Mesothelial cell of epicardium (in vitro differentiated cells): ENCODE results near the gene RNF5. TPM values are rescaled to one million over a fixed set of nuclear protein-coding genes. Genes with fewer than 3 reads are reported as not detected.

Experiments used
- DNase-seq, 2 experiments: peaks; one replicate each; pipeline ENCODE4 v3.0.0; 2021; ENCODE audit warnings: low spot score in 2 of 2; ENCODE audit not compliant: unreplicated experiment in 2 of 2
- H3K27ac Mint-ChIP-seq: 2 replicates; pipeline ENCODE4 v1.8.0; 2021; ENCODE audit warnings: mixed read lengths
- H3K27me3 Mint-ChIP-seq: 2 replicates; pipeline ENCODE4 v1.8.0; 2021; ENCODE audit warnings: low read depth, mixed read lengths
- H3K36me3 Mint-ChIP-seq: 2 replicates; pipeline ENCODE4 v1.8.0; 2021; ENCODE audit warnings: mixed read lengths
- H3K4me1 Mint-ChIP-seq: 2 replicates; pipeline ENCODE4 v1.8.0; 2021; ENCODE audit warnings: mixed read lengths
- H3K4me3 Mint-ChIP-seq: 2 replicates; pipeline ENCODE4 v1.8.0; 2021; ENCODE audit warnings: mild to moderate bottlenecking, moderate library complexity, mixed read lengths
- H3K9me3 Mint-ChIP-seq: 2 replicates; pipeline ENCODE4 v1.8.0; 2021; ENCODE audit warnings: mixed read lengths
- total RNA-seq: library from RNA; stranded (reverse); gene quantifications from 3 replicates; pipeline ENCODE4 v1.2.1, GENCODE V29; 2021
- TF ChIP-seq, protein P1 (sequence below): fragments of 200-600 bp; sonication (generic); IDR thresholded peaks from one replicate; pipeline ENCODE4 v1.5.0; 2021; ENCODE audit warnings: antibody characterized with exemption; ENCODE audit not compliant: unreplicated experiment

The RNF5 gene
- total RNA-seq, 1 donor from 2014 or later = 62.8 TPM

DNA sequence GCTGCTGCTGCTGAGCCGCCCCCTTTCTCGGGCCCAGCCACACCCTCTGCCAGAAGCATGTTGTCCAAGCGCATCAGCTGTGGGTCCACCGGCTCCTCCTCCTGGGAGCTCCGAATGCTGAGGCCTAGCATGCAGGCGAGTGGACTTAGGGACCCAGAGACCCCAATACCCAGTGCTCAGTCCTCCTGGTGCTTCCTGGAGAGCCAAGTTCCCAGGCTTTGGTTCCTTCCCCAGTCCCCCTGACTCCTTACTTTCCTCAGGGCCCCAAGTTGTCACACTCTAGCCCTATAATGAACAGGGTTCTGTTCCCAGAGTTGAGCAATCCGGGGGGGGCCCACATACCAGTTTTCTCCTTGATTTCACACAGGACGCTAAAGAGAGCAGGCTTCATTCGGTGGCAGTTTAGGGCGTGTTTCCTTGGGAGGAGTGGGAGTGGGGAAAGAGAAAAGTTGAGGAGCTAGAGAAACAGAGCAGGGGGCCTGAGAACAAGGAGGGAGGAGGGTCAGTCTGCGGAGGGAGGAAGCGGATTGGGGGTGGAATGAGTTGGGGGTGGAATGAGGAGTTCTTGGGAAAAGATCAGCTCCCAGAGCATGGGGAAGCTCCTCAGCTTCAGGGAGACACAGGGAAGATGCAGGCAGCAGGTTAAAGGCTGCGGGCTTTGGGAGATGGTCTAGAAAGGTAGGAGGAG, 10.3 kb downstream of the RNF5 start:
- peaks cover 69% of the 10 kb centered on the region for H3K4me1 Mint-ChIP-seq
- peak overlapping the region; percentile 86 for H3K4me3 Mint-ChIP-seq
- H3K27ac Mint-ChIP-seq = peak overlapping the region; percentile 97
- no peak for DNase-seq
- H3K9me3 Mint-ChIP-seq = no peaks in the 10 kb centered on the region
- H3K36me3 Mint-ChIP-seq = peaks cover 17% of the 10 kb centered on the region
- no peaks in the 10 kb centered on the region for H3K27me3 Mint-ChIP-seq
- TF ChIP-seq, protein P1, sequence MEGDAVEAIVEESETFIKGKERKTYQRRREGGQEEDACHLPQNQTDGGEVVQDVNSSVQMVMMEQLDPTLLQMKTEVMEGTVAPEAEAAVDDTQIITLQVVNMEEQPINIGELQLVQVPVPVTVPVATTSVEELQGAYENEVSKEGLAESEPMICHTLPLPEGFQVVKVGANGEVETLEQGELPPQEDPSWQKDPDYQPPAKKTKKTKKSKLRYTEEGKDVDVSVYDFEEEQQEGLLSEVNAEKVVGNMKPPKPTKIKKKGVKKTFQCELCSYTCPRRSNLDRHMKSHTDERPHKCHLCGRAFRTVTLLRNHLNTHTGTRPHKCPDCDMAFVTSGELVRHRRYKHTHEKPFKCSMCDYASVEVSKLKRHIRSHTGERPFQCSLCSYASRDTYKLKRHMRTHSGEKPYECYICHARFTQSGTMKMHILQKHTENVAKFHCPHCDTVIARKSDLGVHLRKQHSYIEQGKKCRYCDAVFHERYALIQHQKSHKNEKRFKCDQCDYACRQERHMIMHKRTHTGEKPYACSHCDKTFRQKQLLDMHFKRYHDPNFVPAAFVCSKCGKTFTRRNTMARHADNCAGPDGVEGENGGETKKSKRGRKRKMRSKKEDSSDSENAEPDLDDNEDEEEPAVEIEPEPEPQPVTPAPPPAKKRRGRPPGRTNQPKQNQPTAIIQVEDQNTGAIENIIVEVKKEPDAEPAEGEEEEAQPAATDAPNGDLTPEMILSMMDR = no peak

DNA sequence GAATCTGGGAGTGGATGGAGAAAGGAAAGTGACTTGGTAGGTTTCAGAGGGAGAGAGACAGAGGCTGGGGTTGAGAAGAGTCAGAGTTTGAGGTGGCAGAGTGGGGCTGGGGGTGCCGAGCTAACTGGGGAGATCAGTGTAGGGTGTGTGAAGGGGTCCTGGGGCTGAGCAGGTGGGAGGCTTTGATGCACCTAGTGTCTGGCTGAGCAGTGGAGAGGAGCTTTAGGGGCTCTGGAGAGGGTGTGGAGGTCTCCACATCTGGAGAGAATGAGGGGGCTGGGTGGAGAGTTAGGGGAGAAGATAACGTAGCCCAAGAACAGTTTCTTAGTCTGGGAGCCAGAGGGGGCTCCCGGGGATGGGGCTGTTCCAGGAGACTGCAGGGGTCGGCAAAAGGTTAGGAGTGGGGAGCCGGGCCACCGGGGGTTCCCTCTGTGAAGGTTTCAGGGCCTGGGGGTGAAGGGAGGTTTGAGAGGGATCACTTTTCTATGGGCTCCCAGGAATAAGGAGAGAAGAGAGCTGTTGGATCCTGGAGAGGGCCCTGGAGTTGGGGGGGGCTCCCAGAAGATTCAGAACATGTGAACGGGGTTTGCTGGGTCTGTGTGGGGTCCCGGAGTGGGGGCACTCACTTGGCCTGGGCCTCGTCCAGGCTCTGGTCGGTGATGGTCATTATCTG, 11.0 kb downstream of the RNF5 start:
- Mint-ChIP-seq H3K9me3 (no peaks in the 10 kb centered on the region), H3K36me3 (peaks cover 17% of the 10 kb centered on the region), H3K4me1 (peaks cover 70% of the 10 kb centered on the region), H3K4me3 (peak overlapping the region; percentile 86), H3K27me3 (no peaks in the 10 kb centered on the region), H3K27ac (peak overlapping the region; percentile 97)
- TF ChIP-seq, protein P1 = no peak
- no peak for DNase-seq

DNA sequence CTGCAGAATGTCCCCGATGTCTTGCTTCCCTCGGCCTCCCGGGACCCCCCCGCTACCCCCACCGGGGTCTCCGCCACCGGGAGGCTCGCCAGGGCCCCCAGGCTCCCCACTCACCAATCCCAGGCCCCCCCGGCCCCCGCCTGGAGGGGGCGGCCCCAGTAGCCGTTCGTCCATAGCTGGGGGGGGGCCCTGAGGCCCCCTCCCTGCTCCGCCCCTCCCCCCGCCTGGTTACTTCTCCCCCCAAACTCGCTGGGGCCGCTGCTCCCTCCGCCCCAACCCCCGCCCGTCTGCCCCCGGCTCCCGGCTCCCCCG, 11.5 kb downstream of the RNF5 start:
- Mint-ChIP-seq H3K27ac (peak overlapping the region; percentile 97), H3K9me3 (no peaks in the 10 kb centered on the region), H3K4me1 (peaks cover 71% of the 10 kb centered on the region), H3K36me3 (peaks cover 17% of the 10 kb centered on the region), H3K27me3 (no peaks in the 10 kb centered on the region), H3K4me3 (peak overlapping the region; percentile 86)
- no peak for DNase-seq
- TF ChIP-seq, protein P1 = no peak

DNA sequence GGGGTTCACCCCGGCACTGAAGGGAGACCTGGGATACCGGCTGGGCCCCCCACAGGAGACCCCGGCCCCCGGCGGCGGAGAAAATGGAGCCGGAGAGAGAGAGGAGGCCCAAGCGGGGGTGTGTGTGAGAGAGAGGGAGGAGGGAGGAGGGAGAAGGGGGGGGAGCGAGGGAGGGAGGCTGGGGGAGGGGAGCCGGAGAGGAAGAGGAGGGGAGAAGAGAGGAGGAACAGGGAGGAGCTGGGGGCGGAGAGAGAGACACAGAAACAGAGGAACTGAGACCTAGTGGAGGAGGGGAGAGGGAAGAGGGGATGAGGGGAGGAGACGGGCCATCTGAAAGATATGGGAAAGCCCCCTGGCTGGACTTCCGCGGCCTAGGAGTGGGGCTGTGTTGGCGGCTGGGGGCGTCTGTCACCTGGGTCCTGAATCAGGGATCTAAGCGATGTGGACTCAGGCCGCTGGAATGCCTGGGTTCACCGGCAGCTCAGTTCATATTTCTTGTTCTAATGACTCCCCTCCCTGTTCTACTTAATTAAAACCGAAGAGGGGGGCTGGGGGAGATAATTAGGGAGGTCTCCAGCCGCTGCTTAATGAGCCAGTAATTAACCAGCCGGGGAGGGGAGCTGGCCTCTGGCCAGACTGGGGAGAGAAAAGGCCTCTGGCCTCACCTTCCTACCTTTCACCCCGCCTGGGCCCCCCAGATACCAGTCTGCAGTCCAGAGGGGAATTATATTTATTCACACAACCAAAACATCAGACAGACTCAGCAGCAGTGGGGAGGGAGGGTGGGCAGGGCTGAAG, 12.0 kb downstream of the RNF5 start, which contains the start of gene PBX2:
PBX2 (minus strand) TSS at position 149 of the 798 bp plus-strand sequence. CDS start 287 bp downstream, outside the sequence.
- Mint-ChIP-seq H3K27ac (peak within 1 kb of the TSS; percentile 98), H3K36me3 (peaks cover 17% of the 10 kb centered on the region), H3K27me3 (no peaks in the 10 kb centered on the region), H3K9me3 (no peaks in the 10 kb centered on the region), H3K4me1 (peaks cover 76% of the 10 kb centered on the region), H3K4me3 (peak within 1 kb of the TSS; percentile 86)
- DNase-seq = peak; percentile 76 to 82
- TF ChIP-seq, protein P1 = no peak

DNA sequence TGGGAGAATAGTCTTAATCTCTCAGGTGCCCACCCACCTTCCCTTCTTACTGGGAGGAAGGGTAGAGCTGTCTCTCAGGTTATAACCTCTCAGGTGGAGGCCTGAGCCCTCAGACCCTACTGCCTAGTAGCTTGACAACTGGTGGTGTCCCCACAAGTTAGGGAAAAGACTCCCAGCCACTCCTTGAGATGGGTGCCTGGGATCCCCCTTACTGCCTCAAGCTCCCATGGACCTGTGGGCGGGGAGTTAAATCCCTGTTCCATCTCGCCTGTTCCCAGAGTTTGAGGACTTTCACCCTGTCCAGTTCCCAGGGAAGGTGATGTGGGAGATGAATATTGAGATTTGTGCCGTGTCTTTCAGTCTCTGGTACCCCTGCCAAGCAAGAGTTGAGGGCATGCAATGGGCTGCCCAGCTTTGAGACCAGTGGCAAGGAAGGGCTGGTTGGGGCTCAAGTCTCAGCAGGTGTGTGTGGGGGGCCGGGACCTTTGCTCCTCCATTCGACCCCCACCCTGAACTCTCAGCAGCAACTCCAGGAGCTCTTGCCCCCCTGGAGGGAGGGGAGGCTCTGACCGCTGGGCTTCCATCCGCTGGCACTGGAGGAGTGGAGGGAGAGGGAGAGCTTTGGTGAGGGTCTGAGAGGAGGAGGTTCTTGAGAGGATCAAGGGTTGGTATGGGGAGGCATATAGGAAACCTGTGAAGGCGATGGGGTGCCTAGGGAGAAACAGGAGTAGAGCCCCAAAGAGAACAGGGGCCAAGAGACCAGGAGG, 12.9 kb downstream of the RNF5 start:
- DNase-seq = no peak
- Mint-ChIP-seq H3K36me3 (peaks cover 13% of the 10 kb centered on the region), H3K27me3 (no peaks in the 10 kb centered on the region), H3K27ac (peak overlapping the region; percentile 94), H3K4me1 (peaks cover 70% of the 10 kb centered on the region), H3K4me3 (peak overlapping the region; percentile 40), H3K9me3 (no peaks in the 10 kb centered on the region)
- TF ChIP-seq, protein P1 = no peak
